ENCODE measurements around the gene PRELP.

- TF ChIP-seq ZNF565 (CRISPR knock-in tag; conservative IDR thresholded peaks at IDR 0.05; ENCODE audit: low read depth) = no peak
- no peak for TF ChIP-seq ARNTL (CRISPR knock-in tag; IDR thresholded peaks at IDR 0.05; ENCODE audit: borderline replicate concordance, low read depth)
- TF ChIP-seq ZNF8 (CRISPR knock-in tag; IDR thresholded peaks at IDR 0.05) = no peak
Observed at GRCh38 chr1:203470240-203470639, 5.4 kb upstream of the PRELP start.

Data from SK-N-SH treated with all-trans-retinoic acid at 6 μM for 48 hours (cell line).